ENCODE measurements around the gene GPR132. TPM values are rescaled to one million over a fixed set of nuclear protein-coding genes. Genes with fewer than 3 reads are reported as not detected.

The GPR132 gene
- total and polyA plus RNA-seq, 2 donors (not counting 3 experiments of a cell fraction or from before 2014, with no cell fraction given) = not detected

DNA sequence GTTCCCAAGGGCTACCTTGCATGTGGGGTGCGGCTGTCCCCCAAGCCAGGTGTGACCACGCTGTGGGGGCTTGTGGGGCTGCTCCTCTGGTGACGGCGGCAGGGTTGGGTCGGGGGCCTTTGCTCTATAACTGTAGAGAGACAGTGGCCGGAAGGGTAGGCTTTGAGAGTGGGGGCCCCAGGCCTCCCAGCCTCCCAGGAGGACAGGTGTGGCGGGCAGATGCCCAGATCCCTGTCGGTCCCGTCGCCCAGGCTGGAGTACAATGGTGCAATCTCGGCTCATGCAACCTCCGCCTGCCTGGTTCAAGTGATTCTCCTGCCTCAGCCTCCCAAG lies 2.7 kb upstream of the GPR132 start:
- Histone ChIP-seq H3K9ac (replicated peaks; ENCODE audit: extremely low read depth, insufficient read depth, low read length) (no peak overlapping the region), H3K9me1 (replicated peaks; ENCODE audit: control insufficient read depth, extremely low read depth, insufficient read depth, low read length) (no peaks in the 10 kb centered on the region), H3K27ac (ENCODE audit: insufficient read depth, low read depth, low read length) (no peak overlapping the region), H3K27me3 (ENCODE audit: control insufficient read depth in 2 of 2, insufficient read depth in 2 of 2, low read length in 2 of 2) (no peaks in the 10 kb centered on the region), H4K20me1 (replicated peaks; ENCODE audit: control insufficient read depth, extremely low read depth, insufficient read depth, low read length) (no peaks in the 10 kb centered on the region), H3K79me2 (ENCODE audit: control insufficient read depth, insufficient read depth, low read length) (no peaks in the 10 kb centered on the region), H3K4me1 (ENCODE audit: control insufficient read depth, extremely low read depth, insufficient read depth, low read length) (no peaks in the 10 kb centered on the region), H3K4me3 (replicated peaks in 1 of 3; ENCODE audit: insufficient read depth in 1 of 3, low read depth in 1 of 3, low read length in 3 of 3) (no peak overlapping the region), H2AFZ (ENCODE audit: low read depth, low read length) (no peak overlapping the region), H3K36me3 (ENCODE audit: control insufficient read depth in 2 of 2, extremely low read depth in 1 of 2, insufficient read depth in 2 of 2, low read length in 2 of 2) (no peaks in the 10 kb centered on the region), H3K9me3 (replicated peaks; ENCODE audit: control insufficient read depth, insufficient read depth, low read length) (no peaks in the 10 kb centered on the region), H3K4me2 (ENCODE audit: insufficient read depth, low read length) (no peak overlapping the region)
- no peak for FAIRE-seq
- BruUV-seq (replicated peaks) = no TSS peak
- intact Hi-C loops (cut with micrococcal nuclease) = no loop called here
- TF ChIP-seq POLR2AphosphoS5 (IDR thresholded peaks at IDR 0.05; ENCODE audit: insufficient read depth, low read depth, low read length) = no peak
- TF ChIP-seq, protein P1, sequence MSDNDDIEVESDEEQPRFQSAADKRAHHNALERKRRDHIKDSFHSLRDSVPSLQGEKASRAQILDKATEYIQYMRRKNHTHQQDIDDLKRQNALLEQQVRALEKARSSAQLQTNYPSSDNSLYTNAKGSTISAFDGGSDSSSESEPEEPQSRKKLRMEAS (IDR thresholded peaks at IDR 0.05; ENCODE audit: insufficient read depth, insufficient read length) = no peak
- TF ChIP-seq CTCF (IDR thresholded peaks at IDR 0.05; ENCODE audit: extremely low read depth in 1 of 2, insufficient read depth in 1 of 2, low read depth in 1 of 2, low read length in 2 of 2) = no peak
- no peak for TF ChIP-seq FOS (IDR thresholded peaks at IDR 0.05; ENCODE audit: borderline replicate concordance, insufficient read depth, low read length)
- TF ChIP-seq JUN (IDR thresholded peaks at IDR 0.05; ENCODE audit: borderline replicate concordance, insufficient read depth, insufficient read length, low read depth) = no peak
- no peak for TF ChIP-seq MYC (IDR thresholded peaks at IDR 0.05; ENCODE audit: low read depth, low read length)
- no peak for TF ChIP-seq POLR2A (IDR thresholded peaks at IDR 0.05; ENCODE audit: low read depth, low read length)
- TF ChIP-seq EZH2 (IDR thresholded peaks at IDR 0.05; ENCODE audit: borderline replicate concordance, low read depth, low read length, severe bottlenecking) = no peak
- TF ChIP-seq GATA2 (IDR thresholded peaks at IDR 0.05; ENCODE audit: insufficient read depth, insufficient read length, low read depth, low read length) = no peak
- DNase-seq (ENCODE audit: low read depth, low spot score) = no peak
- ChIA-PET POLR2A (no interaction called here), CTCF (interaction anchor here (0.7 kb wide), 1 partner anchor 21 kb away, joined by 4 read pairs; no protein-coding TSS in a partner anchor)
- dilution Hi-C loops (cut with MboI; ENCODE audit: extremely low pct_ligation_motif_present, low sequenced_read_pairs) = no loop called here
